Activated naive CD4-positive, alpha-beta T cell treated with anti-CD3 and anti-CD28 coated beads, Interleukin-2, amount 10 ng/mL, durations not matched to agents 5 hours and 36 hours (primary cell): ENCODE measurements around the gene HSD17B12. TPM values are rescaled to one million over a fixed set of nuclear protein-coding genes. Genes with fewer than 3 reads are reported as not detected.

Experiments
- total RNA-seq, 2 experiments: library from RNA; stranded (reverse); gene quantifications; one replicate each; pipeline ENCODE4 v1.2.3, GENCODE V29; 2021

HSD17B12 gene
- 10 to 100 TPM; 40.9 to 45.2 TPM for total RNA-seq

DNA sequence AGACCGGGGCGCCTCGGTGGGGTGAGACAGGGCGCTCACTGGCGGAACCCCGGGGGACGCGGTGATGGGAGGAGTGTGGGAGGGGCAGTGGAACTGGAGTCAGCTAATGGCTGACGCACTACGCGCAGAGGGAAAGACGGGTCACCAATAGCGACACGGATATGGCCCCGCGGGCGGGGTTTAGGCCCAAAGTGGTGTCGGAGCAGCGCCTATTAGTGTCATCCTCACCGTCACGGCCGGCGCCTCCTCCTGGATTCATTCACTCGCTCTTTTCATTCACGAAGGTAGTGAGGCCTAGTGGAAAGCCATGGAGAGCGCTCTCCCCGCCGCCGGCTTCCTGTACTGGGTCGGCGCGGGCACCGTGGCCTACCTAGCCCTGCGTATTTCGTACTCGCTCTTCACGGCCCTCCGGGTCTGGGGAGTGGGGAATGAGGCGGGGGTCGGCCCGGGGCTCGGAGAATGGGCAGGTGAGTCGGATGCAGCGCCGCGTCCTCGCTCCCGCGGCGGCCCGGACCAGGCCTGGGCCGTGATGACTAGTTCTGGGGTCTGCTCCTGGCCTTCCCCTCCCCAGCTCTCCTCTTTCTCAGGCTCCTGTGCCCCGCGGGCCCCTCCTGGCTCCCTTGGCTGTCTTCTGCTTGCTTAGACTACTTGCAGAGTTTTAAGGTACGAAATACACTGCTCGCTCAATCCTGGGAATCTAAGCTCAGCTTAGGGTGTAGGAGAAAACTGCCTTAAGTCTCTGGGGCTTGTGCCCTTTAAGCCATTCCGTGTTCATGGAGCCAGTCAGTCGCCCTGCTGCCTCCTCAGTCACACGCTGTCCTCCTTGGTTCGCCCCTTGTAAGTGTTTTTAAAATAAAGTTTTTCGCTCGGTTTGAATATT, at the start of gene HSD17B12:
Gene HSD17B12, plus strand, starts transcription at position 218 of the 880 bp plus-strand sequence. Its CDS starts 90 bp downstream, at position 308.

DNA sequence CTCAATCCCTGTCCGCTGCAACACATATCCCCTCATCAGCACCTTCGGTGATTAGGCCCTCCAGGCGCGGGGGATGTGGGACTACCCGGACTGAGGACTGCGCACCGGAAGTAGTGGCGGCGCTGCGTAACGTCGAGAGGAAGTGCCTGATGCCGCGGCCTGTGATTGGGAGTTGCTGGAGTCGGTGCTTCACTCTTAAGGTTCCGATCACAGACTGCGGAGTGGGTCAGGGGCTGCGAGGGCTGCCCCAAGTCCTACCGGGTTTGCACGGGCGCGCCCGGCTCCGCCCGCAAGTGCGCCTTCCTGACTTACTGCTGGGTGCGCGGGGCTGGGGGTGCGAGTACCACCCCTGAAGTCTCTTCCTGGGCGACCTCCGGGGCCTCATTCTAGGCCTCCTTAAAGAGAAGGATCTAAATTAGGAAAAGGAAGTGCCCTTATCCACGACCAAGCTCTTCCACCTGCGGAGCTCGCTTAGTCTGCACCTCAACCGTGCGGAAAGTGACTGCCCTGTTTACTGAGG, 200.2 kb downstream of the HSD17B12 start, which contains the start of gene ALKBH3:
Gene ALKBH3, plus strand, starts transcription at position 192 of the 520 bp plus-strand sequence. CDS start 1,822 bp downstream, outside the sequence.

Other genes with a start within 250 kb of the HSD17B12 start
- 10 to 100 TPM; 28.7 to 33.3 TPM for gene ALKBH3, start 200.1 kb downstream of the HSD17B12 start, total RNA-seq